GM18505 (cell line): ENCODE measurements around the gene ZFP36L1.

Experiments
- ATAC-seq: cut with Tn5 transposase; IDR thresholded peaks from one replicate; pipeline ENCODE4 v1.9.1; 2021; ENCODE audit not compliant: unreplicated experiment
- POLR2A ChIP-seq: IDR thresholded peaks from 4 replicates; pipeline ENCODE4 v1.6.1; 2011; ENCODE audit warnings: borderline replicate concordance; ENCODE audit not compliant: insufficient read depth, insufficient read length; ENCODE audit errors: extremely low read depth

The ZFP36L1 gene

GRCh38 chr14:68788996-68789820 lies 3.7 kb downstream of the ZFP36L1 start:
- peak; percentile 23 for TF ChIP-seq POLR2A
- no peak for ATAC-seq

GRCh38 chr14:68788275-68788995 lies 4.4 kb downstream of the ZFP36L1 start:
- no peak for TF ChIP-seq POLR2A
- no peak for ATAC-seq

DNA sequence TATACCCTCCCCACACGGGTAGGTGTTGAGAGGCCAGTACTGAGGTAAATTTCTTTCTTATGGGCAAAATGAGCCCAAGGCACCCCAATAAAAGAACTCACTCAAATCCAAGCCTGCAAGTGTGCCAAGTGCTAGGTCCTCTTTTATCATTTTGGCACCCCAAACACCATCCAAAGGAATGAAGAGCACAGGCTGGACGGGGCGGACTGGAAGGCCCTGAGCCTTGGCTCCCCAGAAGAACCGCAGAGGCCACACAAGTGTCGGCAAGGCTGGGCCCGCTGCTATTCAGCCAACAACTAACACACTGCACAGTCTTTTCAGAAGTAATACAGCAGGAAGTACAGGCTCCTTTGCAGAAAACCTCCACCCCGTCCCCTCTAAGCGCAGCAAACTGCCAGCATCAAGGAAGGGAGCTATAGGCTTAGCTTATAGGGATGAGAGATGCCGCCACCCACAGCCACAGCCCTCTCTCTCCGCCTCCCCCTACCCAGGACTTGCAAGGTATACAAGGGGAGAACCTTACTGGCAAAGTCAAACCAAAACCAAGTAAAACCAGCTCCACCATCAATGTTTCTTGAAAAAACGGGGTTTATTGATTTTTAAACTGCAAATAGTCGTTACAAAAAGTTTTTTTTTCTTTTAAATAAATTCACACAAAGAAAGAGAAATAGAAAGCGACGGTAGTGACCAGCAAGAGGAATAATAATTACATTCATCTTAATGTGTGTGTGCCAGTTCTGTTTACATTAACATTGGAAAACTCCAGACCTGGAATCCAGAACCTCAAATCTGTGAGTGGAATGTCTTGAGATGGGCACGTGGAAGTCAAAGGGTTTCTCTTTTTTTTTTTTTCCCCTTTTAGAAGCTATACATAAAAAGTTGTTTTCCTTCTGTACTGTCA lies 5.5 kb downstream of the ZFP36L1 start:
- TF ChIP-seq POLR2A = no peak
- ATAC-seq = no peak

DNA sequence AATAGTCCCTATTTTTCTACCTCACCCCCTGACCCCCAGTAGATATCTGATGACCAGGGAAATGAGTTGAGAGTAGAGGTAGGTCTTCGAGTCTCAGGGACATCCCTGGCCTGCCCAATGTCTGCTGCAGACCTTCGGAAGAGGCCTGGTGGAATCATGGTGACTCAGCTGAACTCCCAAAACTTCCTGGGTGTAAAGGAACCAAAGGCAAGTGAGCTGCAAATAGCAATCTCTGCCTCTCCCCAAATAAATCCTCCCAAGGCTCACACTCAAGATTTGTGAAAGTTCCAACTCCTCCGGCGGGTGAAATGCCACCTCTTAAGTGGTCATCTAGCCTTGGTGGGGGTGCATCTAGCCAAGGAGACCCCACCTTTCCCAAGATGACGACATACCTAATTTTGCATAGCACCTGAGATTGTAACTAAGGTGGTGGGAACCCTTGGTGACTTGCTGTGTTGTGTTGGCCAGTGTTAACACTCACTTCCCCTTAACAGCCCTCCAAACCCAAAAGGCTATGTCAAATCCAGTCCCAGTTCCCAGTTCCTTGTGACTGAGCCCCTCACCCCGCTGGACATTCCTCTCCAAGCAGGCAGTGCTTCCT lies 6.3 kb downstream of the ZFP36L1 start:
- TF ChIP-seq POLR2A = peak; percentile 20
- ATAC-seq = no peak

- no peak for TF ChIP-seq POLR2A
- no peak for ATAC-seq
These were observed 7.1 kb downstream of the ZFP36L1 start for GRCh38 chr14:68785534-68786490.

DNA sequence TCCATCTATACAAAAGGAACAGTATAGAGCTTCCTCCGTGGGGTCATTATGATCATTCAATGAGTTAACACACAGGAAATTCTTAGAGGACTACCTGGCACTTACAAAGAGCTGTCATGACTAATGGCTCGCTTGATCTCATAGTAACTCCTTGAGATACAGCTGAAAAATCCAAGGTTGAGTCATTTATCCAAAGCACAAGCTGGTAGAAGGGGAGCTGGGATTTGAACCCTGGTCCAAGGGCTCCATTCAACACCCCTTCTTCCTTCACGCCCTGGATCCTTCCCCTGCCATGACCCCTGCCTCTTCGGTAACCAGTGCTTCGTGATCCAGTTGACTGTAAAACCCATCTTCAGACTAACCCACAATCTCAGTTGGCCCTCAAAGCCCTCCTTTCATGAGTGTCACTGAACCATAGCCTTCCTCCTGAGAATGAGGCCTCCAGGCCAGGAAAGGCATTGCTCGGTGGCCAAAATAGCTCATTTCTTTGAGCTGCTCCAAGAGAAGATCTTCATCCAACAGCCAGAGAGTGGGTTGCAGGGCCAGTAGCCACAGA lies 7.8 kb downstream of the ZFP36L1 start:
- no peak for TF ChIP-seq POLR2A

GRCh38 chr14:68784226-68784910 lies 8.5 kb downstream of the ZFP36L1 start:
- ATAC-seq = no peak
- no peak for TF ChIP-seq POLR2A

More for the DNA sequence above, 7.8 kb downstream of the ZFP36L1 start:
- ATAC-seq = no peak

GRCh38 chr14:68783408-68784225 lies 9.2 kb downstream of the ZFP36L1 start:
- ATAC-seq = no peak
- TF ChIP-seq POLR2A = no peak

DNA sequence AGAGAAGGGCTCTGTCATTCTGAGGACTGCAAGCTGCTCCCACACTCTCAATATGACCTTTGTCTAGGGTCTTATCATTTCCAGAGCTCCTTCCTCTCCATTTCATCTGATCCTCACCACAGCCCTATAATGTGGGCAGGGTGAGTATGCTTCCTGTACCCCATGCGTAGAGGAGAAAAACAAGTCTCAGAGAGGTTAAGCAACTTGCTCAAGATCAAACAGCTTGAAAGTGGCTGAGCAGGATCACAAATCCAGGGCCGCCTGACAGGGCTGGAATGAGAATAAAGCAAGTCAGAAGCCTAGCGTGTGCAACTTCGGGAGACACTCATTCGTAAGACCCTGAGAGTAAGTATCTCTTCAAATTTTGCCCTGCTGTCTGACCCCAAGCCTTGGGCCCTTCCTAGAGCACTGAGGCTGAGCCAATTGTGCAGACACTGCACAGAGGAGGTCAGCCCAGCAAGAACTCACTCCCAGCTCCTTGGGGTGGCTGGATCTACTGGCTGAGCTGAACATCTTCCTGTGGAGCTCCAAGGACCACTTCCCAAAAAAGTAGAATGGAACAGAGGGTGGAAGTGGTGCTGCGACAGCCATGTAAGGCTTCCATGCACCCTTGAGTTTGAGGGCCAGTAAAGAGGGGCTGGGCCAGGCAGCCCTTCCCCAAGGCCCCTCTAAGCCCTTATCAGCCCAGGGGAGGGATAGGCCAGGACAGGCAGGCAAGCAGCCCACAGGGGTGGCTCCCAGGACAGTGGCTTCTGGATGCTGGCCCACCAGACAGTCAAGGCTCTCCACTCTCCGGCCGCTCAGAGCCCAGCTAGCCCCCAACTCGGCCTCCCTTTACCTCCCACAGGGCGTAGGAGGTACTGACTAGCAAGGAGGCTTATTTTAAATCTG lies 10.5 kb downstream of the ZFP36L1 start:
- no peak for ATAC-seq

GRCh38 chr14:68781161-68782021 lies 11.5 kb downstream of the ZFP36L1 start:
- no peak for TF ChIP-seq POLR2A
- ATAC-seq = no peak

More for the DNA sequence above, 10.5 kb downstream of the ZFP36L1 start:
- no peak for TF ChIP-seq POLR2A
